Stomach (tissue), 9 donors: ENCODE results near the gene PHF19. TPM values are rescaled to one million over a fixed set of nuclear protein-coding genes. Genes with fewer than 3 reads are reported as not detected.

Experiments
- DNase-seq, 2 donors: peaks; one replicate each; pipeline versions ENCODE4 v3.0.0 to v3.0.0-alpha.2; 2013 to 2019
- H3K27ac ChIP-seq, 5 donors: fragments of 200-600 bp in 4 of 5; sonication (generic) in 4 of 5; one replicate each; pipeline ENCODE4 v1.5.1; 2013 to 2019; ENCODE audit warnings: mild to moderate bottlenecking in 1 of 5, moderate library complexity in 1 of 5
- H3K27me3 ChIP-seq, 3 donors: fragments of 200-600 bp; sonication (generic); one replicate each; pipeline ENCODE4 v1.5.1; 2017 to 2019; ENCODE audit warnings: mixed run types in 1 of 3
- H3K36me3 ChIP-seq, 4 donors: fragments of 200-600 bp; sonication (generic); 1 replicate in 3 of 4; 2 replicates in 1 of 4; pipeline ENCODE4 v1.5.1; 2016 to 2019
- H3K4me1 ChIP-seq, 4 donors: fragments of 200-600 bp; sonication (generic); one replicate each; pipeline ENCODE4 v1.5.1; 2016 to 2019
- H3K4me3 ChIP-seq, 4 donors: fragments of 200-600 bp; sonication (generic) in 3 of 4; one replicate each; pipeline ENCODE4 v1.5.1; 2016 to 2019; ENCODE audit warnings: mild to moderate bottlenecking in 1 of 4
- H3K9me3 ChIP-seq, 4 donors: fragments of 200-600 bp; sonication (generic); one replicate each; pipeline ENCODE4 v1.5.1; 2016 to 2019
- EP300 ChIP-seq: sonication (generic); formaldehyde crosslinking; IDR thresholded peaks from one replicate; pipeline ENCODE4 v1.6.1; 2017; ENCODE audit warnings: antibody characterized with exemption
- POLR2A ChIP-seq, 4 donors: fragments of 450-650 bp; IDR thresholded peaks; one replicate each; pipeline ENCODE4 v1.6.1; 2016; ENCODE audit warnings: antibody characterized with exemption in 4 of 4, control low read depth in 2 of 4, mild to moderate bottlenecking in 1 of 4, moderate library complexity in 1 of 4
- POLR2AphosphoS5 ChIP-seq, 3 donors: sonication (generic); formaldehyde crosslinking; IDR thresholded peaks; one replicate each; pipeline ENCODE4 v1.6.1; 2016; ENCODE audit warnings: antibody characterized with exemption in 3 of 3
- WGBS, 5 donors: extraction: QIAGEN DNeasy Blood & Tissue Kit in 3 of 5; methylation state at CpG; one replicate each; pipeline versions ENCODE4 v1.1.5 to v1.1.7; 2013 to 2018; 5-methylcytosine and 5-hydroxymethylcytosine counted together
- intact Hi-C: fragments of 100-400 bp; cut with DNase I; formaldehyde crosslinking; loops from one replicate; pipeline ENCODE4 v1.15.1; 2023; ENCODE audit warnings: low total_unique reads
- polyA plus RNA-seq, 3 donors: library from polyadenylated mRNA; stranded (reverse); fragments of 200-250 nt; gene quantifications; one replicate each; pipeline ENCODE4 v1.2.3, GENCODE V29; 2013
- total RNA-seq, 5 donors: library from RNA; depleted of rRNA; stranded (reverse); fragments of >200 nt; gene quantifications; one replicate each; pipeline versions ENCODE4 v1.1.0 to v1.2.3, GENCODE V29; 2014 to 2016
- TF ChIP-seq, protein P1 (sequence below), 7 experiments: fragments of 450-650 bp in 4 of 7; fragments of 200-600 bp in 3 of 7; sonication (generic) in 3 of 7; IDR thresholded peaks; one replicate each; pipeline ENCODE4 v1.5.1; 2016 to 2019; ENCODE audit warnings: antibody characterized with exemption in 7 of 7, control low read depth in 2 of 7, mild to moderate bottlenecking in 1 of 7
- donor health status: healthy with polysubstance abuse.
- donor health status: Bipolar disorder and iron deficiency.
- donor health status: healthy.

The PHF19 gene
- total and polyA plus RNA-seq, 8 donors = 10.7 to 251 (median 27.2) TPM

DNA sequence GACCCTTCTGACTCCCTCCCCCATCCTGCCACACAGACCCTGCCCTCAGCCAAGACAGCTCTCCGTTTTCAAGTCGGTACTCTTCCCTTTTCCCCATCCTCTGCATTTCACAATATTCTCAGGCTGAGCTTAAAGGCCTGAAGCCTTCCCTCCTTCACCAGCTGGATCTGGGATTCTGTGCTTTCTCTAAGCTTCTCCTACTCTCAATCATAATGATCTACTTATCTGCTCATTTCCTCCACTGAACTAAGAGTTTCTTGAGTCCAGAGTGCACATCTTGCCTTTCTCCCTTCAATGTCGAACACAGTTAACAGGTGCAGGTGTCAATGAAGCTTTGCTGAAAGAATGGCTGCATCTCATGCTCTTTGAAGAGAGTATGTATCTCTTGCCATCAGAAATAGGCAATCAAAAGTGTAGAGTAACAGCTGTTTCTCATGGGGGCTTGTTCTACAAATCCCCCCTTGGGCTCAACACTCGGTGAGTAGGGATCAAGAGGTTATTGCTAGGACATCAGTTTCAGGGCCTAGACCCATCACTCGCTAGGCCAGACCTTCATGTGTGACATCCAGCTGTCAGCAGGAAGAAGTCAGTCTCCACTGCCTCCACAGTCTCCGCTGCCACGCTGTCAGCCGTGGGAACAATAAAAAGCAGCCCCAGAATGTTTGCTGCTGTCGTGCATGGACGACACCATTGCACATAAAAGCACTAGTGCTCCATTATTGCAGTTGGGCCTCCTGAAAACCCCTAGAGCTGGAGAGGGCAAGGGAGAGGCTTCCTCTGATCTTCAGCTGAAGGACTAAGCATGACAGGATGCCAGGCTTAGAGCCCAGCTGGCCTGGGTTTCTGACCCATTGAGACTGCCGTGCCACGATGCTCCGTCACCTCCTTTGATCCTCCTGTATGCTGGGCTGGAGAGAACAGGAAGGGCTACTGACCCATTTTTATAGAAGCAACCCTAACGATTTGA, 25.9 kb upstream of the PHF19 start:
- no peaks in the 10 kb centered on the region for H3K27me3 ChIP-seq
- WGBS, 5 donors = 79 to 84% (median 81%) methylated on average over 14 of the region's 14 CpGs

DNA sequence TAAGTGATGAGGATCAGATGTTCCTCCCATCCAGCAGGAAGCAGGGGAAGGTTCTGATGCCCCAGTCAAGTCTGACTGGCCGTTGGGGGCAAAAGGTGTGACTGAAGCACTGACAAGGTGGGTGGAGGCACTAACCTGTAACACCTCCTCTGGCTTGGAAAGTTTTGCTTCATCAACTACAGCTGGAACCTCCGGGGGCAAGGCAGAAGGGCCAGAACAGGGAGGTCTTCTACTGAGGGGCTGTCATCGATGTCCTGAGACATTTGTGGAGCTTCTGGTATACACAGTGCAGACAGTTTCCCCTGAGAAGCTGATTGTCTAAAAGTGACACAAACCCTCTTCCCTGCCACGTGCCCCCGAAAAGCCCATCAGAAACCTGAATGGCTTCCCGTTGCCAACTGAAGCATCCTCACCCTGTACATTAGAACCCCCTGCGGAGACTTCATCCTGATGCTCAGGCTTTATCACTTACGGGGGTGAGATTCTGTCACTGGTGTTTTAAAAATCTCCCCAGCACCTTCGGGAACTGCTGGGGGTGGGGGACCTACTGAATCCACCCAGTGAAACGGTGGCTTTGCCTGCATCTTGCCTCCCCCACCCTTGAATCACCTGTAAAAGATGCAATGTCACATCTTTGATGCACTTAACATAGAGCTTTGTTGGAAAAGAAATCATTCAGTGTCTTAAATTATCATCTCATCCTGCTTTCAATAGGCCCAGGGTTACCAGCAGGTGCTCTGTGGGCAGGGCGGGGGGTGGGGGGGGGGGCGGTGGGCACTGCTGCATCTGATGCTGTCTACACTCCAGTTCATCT, 25.0 kb upstream of the PHF19 start:
- TF ChIP-seq POLR2AphosphoS5 (IDR thresholded peaks at IDR 0.05) (no peak), EP300 (no peak), POLR2A (IDR thresholded peaks at IDR 0.05) (no peak)
- TF ChIP-seq, protein P1, sequence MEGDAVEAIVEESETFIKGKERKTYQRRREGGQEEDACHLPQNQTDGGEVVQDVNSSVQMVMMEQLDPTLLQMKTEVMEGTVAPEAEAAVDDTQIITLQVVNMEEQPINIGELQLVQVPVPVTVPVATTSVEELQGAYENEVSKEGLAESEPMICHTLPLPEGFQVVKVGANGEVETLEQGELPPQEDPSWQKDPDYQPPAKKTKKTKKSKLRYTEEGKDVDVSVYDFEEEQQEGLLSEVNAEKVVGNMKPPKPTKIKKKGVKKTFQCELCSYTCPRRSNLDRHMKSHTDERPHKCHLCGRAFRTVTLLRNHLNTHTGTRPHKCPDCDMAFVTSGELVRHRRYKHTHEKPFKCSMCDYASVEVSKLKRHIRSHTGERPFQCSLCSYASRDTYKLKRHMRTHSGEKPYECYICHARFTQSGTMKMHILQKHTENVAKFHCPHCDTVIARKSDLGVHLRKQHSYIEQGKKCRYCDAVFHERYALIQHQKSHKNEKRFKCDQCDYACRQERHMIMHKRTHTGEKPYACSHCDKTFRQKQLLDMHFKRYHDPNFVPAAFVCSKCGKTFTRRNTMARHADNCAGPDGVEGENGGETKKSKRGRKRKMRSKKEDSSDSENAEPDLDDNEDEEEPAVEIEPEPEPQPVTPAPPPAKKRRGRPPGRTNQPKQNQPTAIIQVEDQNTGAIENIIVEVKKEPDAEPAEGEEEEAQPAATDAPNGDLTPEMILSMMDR (IDR thresholded peaks at IDR 0.05) = no peak
- no peaks in the 10 kb centered on the region for H3K27me3 ChIP-seq
- WGBS, 5 donors = 77 to 86% (median 81%) methylated on average over 9 to 12 of the region's 12 CpGs
- H3K27ac ChIP-seq = no peak overlapping the region
- H3K4me1 ChIP-seq = peaks cover 3 to 6% (median 4%) of the 10 kb centered on the region in 4 donors
- peaks cover 0 to 19% (median 14%) of the 10 kb centered on the region in 4 donors for H3K36me3 ChIP-seq
- no peak overlapping the region for H3K4me3 ChIP-seq
- DNase-seq = no peak
- intact Hi-C loops = no loop called here
- no peaks in the 10 kb centered on the region for H3K9me3 ChIP-seq

More for the DNA sequence above, 25.9 kb upstream of the PHF19 start:
- intact Hi-C loops = no loop called here
- Histone ChIP-seq H3K27ac (peak overlapping the region in 2 of 5 donors; percentile 20 to 51), H3K4me3 (no peak overlapping the region), H3K9me3 (no peaks in the 10 kb centered on the region), H3K4me1 (no peaks in the 10 kb centered on the region), H3K36me3 (peaks cover 0 to 28% (median 14%) of the 10 kb centered on the region in 4 donors)
- no peak for DNase-seq
- TF ChIP-seq POLR2A (IDR thresholded peaks at IDR 0.05) = no peak
- TF ChIP-seq POLR2AphosphoS5 (IDR thresholded peaks at IDR 0.05) = no peak
- TF ChIP-seq, protein P1 (IDR thresholded peaks at IDR 0.05) = no peak

DNA sequence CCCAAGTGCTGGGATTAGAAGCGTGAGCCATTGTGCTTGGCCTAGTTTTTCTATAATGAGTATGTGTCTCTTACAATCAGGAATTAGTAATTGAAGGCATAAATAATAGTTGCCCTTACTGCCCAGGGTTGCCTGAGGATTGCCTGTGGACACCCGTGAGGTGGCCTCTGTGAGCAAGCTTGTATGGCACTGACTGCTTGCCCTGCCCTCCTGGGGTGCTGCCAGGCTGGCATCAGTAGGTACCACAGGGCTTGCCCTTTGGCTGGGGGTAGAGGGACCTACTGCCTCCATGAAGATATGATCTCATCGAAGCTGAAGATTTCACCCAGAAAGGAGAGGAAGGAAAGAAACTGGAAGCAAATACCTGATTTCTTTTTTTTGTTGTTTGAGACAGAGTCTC, 23.8 kb upstream of the PHF19 start:
- WGBS, 5 donors = 80 to 88% (median 85%) methylated on average over 3 of the region's 3 CpGs
- Histone ChIP-seq H3K36me3 (peaks cover 0 to 17% (median 14%) of the 10 kb centered on the region in 4 donors), H3K27me3 (no peaks in the 10 kb centered on the region), H3K4me1 (peaks cover 6 to 9% (median 7%) of the 10 kb centered on the region in 4 donors), H3K27ac (no peak overlapping the region), H3K4me3 (no peak overlapping the region), H3K9me3 (no peaks in the 10 kb centered on the region)
- no peak for DNase-seq
- no peak for TF ChIP-seq POLR2AphosphoS5 (IDR thresholded peaks at IDR 0.05)
- TF ChIP-seq EP300 = no peak
- no peak for TF ChIP-seq POLR2A (IDR thresholded peaks at IDR 0.05)
- TF ChIP-seq, protein P1 (IDR thresholded peaks at IDR 0.05) = no peak
- intact Hi-C loops = no loop called here

DNA sequence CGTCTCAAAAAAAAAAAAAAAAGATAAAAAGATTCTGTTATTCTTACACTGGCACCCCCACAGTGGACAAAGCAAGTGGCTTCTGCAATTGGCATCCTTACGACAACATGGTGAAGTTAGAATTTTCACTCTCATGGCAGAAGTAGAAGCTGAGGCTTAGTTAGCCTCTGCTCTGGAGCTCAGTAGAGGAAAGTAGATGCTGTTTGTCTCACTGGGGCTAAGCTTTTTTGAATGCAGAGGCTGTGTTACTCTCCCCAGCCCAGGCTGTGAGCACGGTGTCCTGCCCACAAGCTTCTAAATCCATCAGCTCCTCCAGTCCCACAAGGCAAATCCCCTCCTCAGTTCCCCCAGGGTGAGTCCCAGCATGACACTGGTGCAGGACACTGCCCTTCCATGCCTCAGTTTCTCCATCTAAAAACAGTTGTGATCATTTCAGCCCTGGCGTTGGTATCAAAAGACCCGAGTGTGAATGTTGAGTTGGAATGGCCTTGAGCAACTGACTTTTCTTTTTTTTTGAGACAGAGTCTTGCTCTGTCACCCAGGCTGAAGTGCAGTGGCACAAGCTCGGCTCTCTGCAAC, 22.6 kb upstream of the PHF19 start:
- Histone ChIP-seq H3K27ac (no peak overlapping the region), H3K27me3 (no peaks in the 10 kb centered on the region), H3K4me1 (peaks cover 6 to 16% (median 15%) of the 10 kb centered on the region in 4 donors), H3K9me3 (no peaks in the 10 kb centered on the region), H3K4me3 (no peak overlapping the region), H3K36me3 (peaks cover 0 to 10% (median 8%) of the 10 kb centered on the region in 4 donors)
- DNase-seq = no peak
- 81 to 92% (median 88%) methylated on average over 5 to 6 of the region's 6 CpGs for WGBS, 5 donors
- intact Hi-C loops = no loop called here
- TF ChIP-seq EP300 = no peak
- no peak for TF ChIP-seq POLR2A (IDR thresholded peaks at IDR 0.05)
- TF ChIP-seq, protein P1 (IDR thresholded peaks at IDR 0.05) = no peak
- TF ChIP-seq POLR2AphosphoS5 (IDR thresholded peaks at IDR 0.05) = no peak
